ENCODE measurements around the gene CAPN5. TPM values are rescaled to one million over a fixed set of nuclear protein-coding genes. Genes with fewer than 3 reads are reported as not detected.

CAPN5 gene
- total RNA-seq, 1 donor from 2014 or later, result 7.8 TPM

DNA sequence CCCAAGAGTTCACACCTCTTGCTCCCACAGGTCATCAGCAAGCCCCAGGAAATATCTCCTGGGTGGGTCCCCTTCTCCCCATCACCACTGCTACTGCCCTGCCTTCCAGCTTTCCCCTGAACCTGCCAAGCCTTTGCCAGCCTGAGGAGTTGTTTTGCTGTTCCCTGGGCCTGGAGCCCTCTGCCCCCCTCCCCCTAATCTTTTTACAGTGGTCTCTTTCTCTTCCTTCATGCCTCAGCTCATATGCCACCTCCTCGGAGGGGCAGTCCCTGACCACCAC is 80.2 kb downstream of the CAPN5 start:
- no peak for TF ChIP-seq CTCF (IDR thresholded peaks at IDR 0.05; ENCODE audit: insufficient read depth, low read length, poor library complexity, severe bottlenecking)
- no peaks in the 10 kb centered on the region for H3K36me3 ChIP-seq (ENCODE audit: control insufficient read depth, insufficient read depth, low read length)
- no peak for DNase-seq (ENCODE audit: low read depth)
- H3K27me3 ChIP-seq (ENCODE audit: control insufficient read depth, insufficient read depth, low read length), result peaks cover 34% of the 10 kb centered on the region
- no peak overlapping the region for H3K4me3 ChIP-seq (ENCODE audit: low read depth, low read length)

DNA sequence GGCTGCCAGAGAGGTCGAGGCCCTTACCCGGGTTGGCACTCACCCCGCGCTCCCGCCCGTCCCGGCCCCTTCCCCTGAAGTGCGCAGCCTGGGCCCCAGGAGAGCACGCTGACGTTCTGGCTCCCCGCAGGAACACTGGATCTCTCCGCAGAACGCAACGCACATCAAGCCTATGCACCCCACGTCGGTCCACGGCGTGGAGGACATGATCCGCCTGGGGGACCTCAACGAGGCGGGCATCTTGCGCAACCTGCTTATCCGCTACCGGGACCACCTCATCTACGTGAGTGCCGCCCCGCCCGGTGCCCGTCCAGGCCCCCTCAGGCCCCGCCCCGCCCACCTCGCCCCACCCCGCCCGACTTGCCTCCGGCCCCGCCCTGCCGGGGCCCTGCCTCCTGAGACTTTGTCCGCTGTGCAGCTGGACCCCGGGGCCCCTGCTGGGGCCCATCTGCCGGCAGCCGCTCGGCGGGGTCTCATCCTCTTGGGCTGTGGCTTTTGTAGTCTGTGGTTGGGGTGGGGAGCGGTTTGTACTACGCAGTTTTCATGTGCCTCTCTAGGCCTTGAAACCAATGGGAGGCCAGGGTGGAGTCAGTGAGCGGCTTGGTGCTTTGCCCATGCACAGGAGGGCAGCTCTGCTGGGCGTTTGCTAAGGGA is 81.0 kb downstream of the CAPN5 start:
- H3K36me3 ChIP-seq (ENCODE audit: control insufficient read depth, insufficient read depth, low read length), result no peaks in the 10 kb centered on the region
- no peak for TF ChIP-seq CTCF (IDR thresholded peaks at IDR 0.05; ENCODE audit: insufficient read depth, low read length, poor library complexity, severe bottlenecking)
- no peak for DNase-seq (ENCODE audit: low read depth)
- H3K4me3 ChIP-seq (ENCODE audit: low read depth, low read length), result peak overlapping the region; percentile 14
- peaks cover 34% of the 10 kb centered on the region for H3K27me3 ChIP-seq (ENCODE audit: control insufficient read depth, insufficient read depth, low read length)

- Histone ChIP-seq H3K27me3 (ENCODE audit: control insufficient read depth, insufficient read depth, low read length) (peaks cover 40% of the 10 kb centered on the region), H3K4me3 (ENCODE audit: low read depth, low read length) (no peak overlapping the region), H3K36me3 (ENCODE audit: control insufficient read depth, insufficient read depth, low read length) (no peaks in the 10 kb centered on the region)
- no peak for DNase-seq (ENCODE audit: low read depth)
- no peak for TF ChIP-seq CTCF (IDR thresholded peaks at IDR 0.05; ENCODE audit: insufficient read depth, low read length, poor library complexity, severe bottlenecking)
Observed at GRCh38 chr11:77148963-77149715, 82.4 kb downstream of the CAPN5 start.

- no peak for TF ChIP-seq CTCF (IDR thresholded peaks at IDR 0.05; ENCODE audit: insufficient read depth, low read length, poor library complexity, severe bottlenecking)
- peaks cover 43% of the 10 kb centered on the region for H3K27me3 ChIP-seq (ENCODE audit: control insufficient read depth, insufficient read depth, low read length)
Observed at GRCh38 chr11:77149716-77150392, 83.1 kb downstream of the CAPN5 start.

DNA sequence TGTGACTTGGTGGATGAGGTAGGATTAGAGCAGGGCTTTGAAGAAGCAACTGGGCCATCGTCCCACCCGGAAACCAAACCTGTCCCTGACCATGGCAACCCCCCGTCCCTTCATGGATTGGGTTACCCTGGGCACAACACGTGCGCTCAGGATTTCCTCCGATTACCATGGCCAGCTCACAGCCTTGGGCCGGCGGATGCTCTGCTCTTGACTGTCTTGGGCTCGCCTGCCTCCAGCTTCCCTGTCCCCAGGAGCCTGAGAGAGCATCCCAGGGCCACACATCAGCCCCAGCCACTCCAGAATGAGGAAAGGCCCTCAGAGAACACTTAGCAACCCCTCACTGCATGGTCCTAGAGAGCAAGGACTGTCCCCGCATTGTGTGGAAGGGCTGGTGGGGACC is 84.1 kb downstream of the CAPN5 start:
- no peak for TF ChIP-seq CTCF (IDR thresholded peaks at IDR 0.05; ENCODE audit: insufficient read depth, low read length, poor library complexity, severe bottlenecking)
- H3K27me3 ChIP-seq (ENCODE audit: control insufficient read depth, insufficient read depth, low read length), result peaks cover 43% of the 10 kb centered on the region
- no peak overlapping the region for H3K4me3 ChIP-seq (ENCODE audit: low read depth, low read length)
- no peaks in the 10 kb centered on the region for H3K36me3 ChIP-seq (ENCODE audit: control insufficient read depth, insufficient read depth, low read length)
- no peak for DNase-seq (ENCODE audit: low read depth)

More at GRCh38 chr11:77149716-77150392, 83.1 kb downstream of the CAPN5 start:
- Histone ChIP-seq H3K4me3 (ENCODE audit: low read depth, low read length) (no peak overlapping the region), H3K36me3 (ENCODE audit: control insufficient read depth, insufficient read depth, low read length) (no peaks in the 10 kb centered on the region)
- DNase-seq (ENCODE audit: low read depth), result no peak
